Loucy (cell line): ENCODE measurements around the gene ACAA2.

Experiments used
- H2AFZ ChIP-seq: fragments of 200-600 bp; sonication (generic); 2 replicates; pipeline ENCODE4 v1.6.0; 2016; ENCODE audit warnings: antibody characterized with exemption, mild to moderate bottlenecking, low read length, moderate library complexity
- H3F3A ChIP-seq: fragments of 200-600 bp; 2 replicates; pipeline ENCODE4 v1.6.0; 2016; ENCODE audit warnings: antibody characterized with exemption, low read depth, mild to moderate bottlenecking
- H3K27me3 ChIP-seq: fragments of 200-600 bp; sonication (generic); 2 replicates; pipeline ENCODE4 v1.6.1; 2014; ENCODE audit warnings: low read length, mild to moderate bottlenecking; ENCODE audit not compliant: insufficient read depth, poor library complexity, severe bottlenecking
- H3K36me3 ChIP-seq: fragments of 200-600 bp; sonication (generic); 2 replicates; pipeline ENCODE4 v1.6.1; 2016; ENCODE audit warnings: low read length; ENCODE audit not compliant: insufficient read depth
- H3K4me1 ChIP-seq: fragments of 200-600 bp; sonication (generic); 2 replicates; pipeline ENCODE4 v1.5.1; 2014; ENCODE audit warnings: low read length, mild to moderate bottlenecking; ENCODE audit not compliant: insufficient read depth, poor library complexity, severe bottlenecking
- H3K4me2 ChIP-seq: fragments of 200-600 bp; sonication (generic); 2 replicates; pipeline ENCODE4 v1.6.0; 2014; ENCODE audit warnings: antibody characterized with exemption, low read length, low read depth, mild to moderate bottlenecking; ENCODE audit not compliant: poor library complexity, severe bottlenecking
- H3K4me3 ChIP-seq: fragments of 200-600 bp; sonication (generic); 2 replicates; pipeline ENCODE4 v1.5.1; 2014; ENCODE audit warnings: low read length, mild to moderate bottlenecking, mixed read lengths; ENCODE audit not compliant: poor library complexity, severe bottlenecking
- H3K79me2 ChIP-seq: fragments of 200-600 bp; sonication (generic); 2 replicates; pipeline ENCODE4 v1.6.1; 2014; ENCODE audit warnings: low read length; ENCODE audit not compliant: insufficient read depth
- H3K9ac ChIP-seq: fragments of 200-600 bp; sonication (generic); 2 replicates; pipeline ENCODE4 v1.6.0; 2014; ENCODE audit warnings: mild to moderate bottlenecking, low read depth, low read length, moderate library complexity; ENCODE audit not compliant: poor library complexity, severe bottlenecking
- H3K9me2 ChIP-seq: fragments of 200-600 bp; sonication (generic); replicated peaks from 2 replicates; pipeline ENCODE4 v1.6.1; 2016; ENCODE audit warnings: low read depth, low read length, mixed read lengths
- H3K9me3 ChIP-seq: fragments of 200-600 bp; sonication (generic); 2 replicates; pipeline ENCODE4 v1.6.1; 2014; ENCODE audit warnings: mild to moderate bottlenecking, antibody characterized with exemption, low read length, low read depth; ENCODE audit not compliant: insufficient read depth
- H4K20me1 ChIP-seq: fragments of 200-600 bp; sonication (generic); 2 replicates; pipeline ENCODE4 v1.6.0; 2014; ENCODE audit warnings: antibody characterized with exemption, low read length, mild to moderate bottlenecking; ENCODE audit not compliant: insufficient read depth, poor library complexity, severe bottlenecking
- CTCF ChIP-seq: fragments of 200-600 bp; sonication (generic); conservative IDR thresholded peaks from 2 replicates; pipeline ENCODE4 v1.5.1; 2014; ENCODE audit warnings: mild to moderate bottlenecking, antibody characterized with exemption, low read length
- EZH2phosphoT487 ChIP-seq: fragments of 200-600 bp; IDR thresholded peaks from 2 replicates; pipeline ENCODE4 v1.6.1; 2018; ENCODE audit warnings: antibody characterized with exemption, mild to moderate bottlenecking, moderate library complexity, borderline replicate concordance

The ACAA2 gene

GRCh38 chr18:49733321-49733720, 80.0 kb downstream of the ACAA2 start:
- H3K27me3 ChIP-seq = no peaks in the 10 kb centered on the region
- H3K4me2 ChIP-seq = no peak overlapping the region
- H2AFZ ChIP-seq = no peak overlapping the region
- H3K79me2 ChIP-seq = no peaks in the 10 kb centered on the region
- H3K9me3 ChIP-seq = no peaks in the 10 kb centered on the region
- H3K9me2 ChIP-seq = no peaks in the 10 kb centered on the region
- H4K20me1 ChIP-seq = no peaks in the 10 kb centered on the region
- TF ChIP-seq CTCF (no peak), EZH2phosphoT487 (no peak)
- no peak overlapping the region for H3K4me3 ChIP-seq
- no peaks in the 10 kb centered on the region for H3K4me1 ChIP-seq
- no peak overlapping the region for H3K9ac ChIP-seq
- H3K36me3 ChIP-seq = no peaks in the 10 kb centered on the region
- H3F3A ChIP-seq = no peaks in the 10 kb centered on the region
